K562 (cell line): ENCODE data around the gene CTNNA3. TPM values are rescaled to one million over a fixed set of nuclear protein-coding genes. Genes with fewer than 3 reads are reported as not detected.

Experiments
- ATAC-seq: fragments of 200-7000 bp; cut with Tn5 transposase; 3 replicates; pipeline ENCODE4 v1.9.1; 2020; ENCODE audit warnings: moderate library complexity
- BruUV-seq: library from RNA; stranded (reverse); fragments of 400-500 nt; replicated peaks from 2 replicates; lab custom pipeline; 2021; lab: Mats Ljungman, UMichigan
- CTCF ChIA-PET: fragments of 300-600 bp; formaldehyde crosslinking; extraction: SDS; loops from one replicate; lab custom pipeline; 2021; ENCODE audit warnings: low intra/inter-chr PET ratio; lab: Yijun Ruan, JAX
- POLR2A ChIA-PET: fragments of 300-600, 350-650 bp; sonication (Branson Sonifier 250); formaldehyde crosslinking; extraction: SDS; loops from one replicate; lab custom pipeline; 2021; ENCODE audit warnings: antibody characterized with exemption, inconsistent platforms; lab: Yijun Ruan, JAX
- DNase-seq, 4 experiments: peaks; one replicate each; pipeline versions ENCODE4 v3.0.0 to v3.0.0-alpha.2; 2011 to 2018; ENCODE audit warnings: low spot score in 3 of 4, mixed read lengths in 3 of 4; ENCODE audit errors: extremely low read depth in 1 of 4
- FAIRE-seq: peaks from 2 replicates; lab custom pipeline; 2011; peaks lifted over from hg19 to GRCh38; lab: Jason Lieb, UNC
- H2AFZ ChIP-seq: 2 replicates; pipeline ENCODE4 v1.6.0; 2011; ENCODE audit warnings: low read depth, low read length, control low read depth, inconsistent platforms
- H3K27ac ChIP-seq: fragments of 200-600 bp; 3 replicates; pipeline ENCODE4 v1.8.0; 2011; ENCODE audit warnings: low read depth, mild to moderate bottlenecking, control low read depth, inconsistent platforms, low read length, moderate library complexity, mixed read lengths; ENCODE audit errors: extremely low read depth
- H3K27me3 ChIP-seq, 2 experiments: fragments of 300-600 bp in 1 of 2; 2 replicates in 1 of 2; 3 replicates in 1 of 2; pipeline versions ENCODE4 v1.6.0 to v1.8.0; 2011; ENCODE audit warnings: inconsistent platforms in 2 of 2, low read length in 2 of 2, mild to moderate bottlenecking in 1 of 2, mixed read lengths in 1 of 2, moderate library complexity in 1 of 2; ENCODE audit not compliant: control insufficient read depth in 2 of 2, insufficient read depth in 2 of 2
- H3K36me3 ChIP-seq: fragments of 300-600 bp; 3 replicates; pipeline ENCODE4 v1.8.0; 2011; ENCODE audit warnings: mild to moderate bottlenecking, low read length, inconsistent platforms; ENCODE audit not compliant: control insufficient read depth, insufficient read depth
- H3K4me1 ChIP-seq, 2 experiments: fragments of 200-600 bp in 1 of 2; replicated peaks in 1 of 2; 2 replicates in 1 of 2; 3 replicates in 1 of 2; pipeline versions ENCODE4 v1.5.1 to v1.8.0; 2011; ENCODE audit warnings: inconsistent platforms in 2 of 2, low read length in 2 of 2, mild to moderate bottlenecking in 1 of 2, mixed read lengths in 1 of 2, moderate library complexity in 1 of 2; ENCODE audit not compliant: control insufficient read depth in 2 of 2, insufficient read depth in 2 of 2
- H3K4me2 ChIP-seq: 2 replicates; pipeline ENCODE4 v1.6.1; 2011; ENCODE audit warnings: low read length, control low read depth, inconsistent platforms, mixed read lengths; ENCODE audit not compliant: insufficient read depth
- H3K4me3 ChIP-seq: fragments of 200-600 bp; sonication (generic), shearing (Covaris generic); 2 replicates; pipeline ENCODE4 v1.5.1; 2016; ENCODE audit warnings: control low read depth, inconsistent platforms
- H3K79me2 ChIP-seq: fragments of 200-600 bp; 3 replicates; pipeline ENCODE4 v1.8.0; 2011; ENCODE audit warnings: low read length, inconsistent platforms; ENCODE audit not compliant: control insufficient read depth, insufficient read depth
- H3K9ac ChIP-seq, 2 experiments: 2 replicates each; pipeline versions ENCODE4 v1.6.0 to v1.6.1; 2011; ENCODE audit warnings: low read depth in 2 of 2, low read length in 2 of 2, control low read depth in 1 of 2, inconsistent platforms in 1 of 2, mild to moderate bottlenecking in 1 of 2, mixed read lengths in 1 of 2; ENCODE audit not compliant: insufficient read depth in 1 of 2
- H3K9me1 ChIP-seq: one replicate; pipeline ENCODE4 v1.6.0; 2011; ENCODE audit warnings: inconsistent platforms, mild to moderate bottlenecking, low read length, moderate library complexity; ENCODE audit not compliant: control insufficient read depth, insufficient read depth
- H3K9me3 ChIP-seq: replicated peaks from 2 replicates; pipeline ENCODE4 v1.5.1; 2011; ENCODE audit warnings: low read depth, low read length, inconsistent platforms; ENCODE audit not compliant: control insufficient read depth, insufficient read depth
- H4K20me1 ChIP-seq: replicated peaks from 2 replicates; pipeline ENCODE4 v1.6.1; 2011; ENCODE audit warnings: low read length, inconsistent platforms, mixed read lengths; ENCODE audit not compliant: control insufficient read depth, insufficient read depth
- BDP1 ChIP-seq: IDR thresholded peaks from 3 replicates; pipeline ENCODE4 v1.6.1; 2011; ENCODE audit not compliant: insufficient read length, insufficient read depth
- KLF6 ChIP-seq: fragments of 250-450 bp; sonication (Bioruptor Pico); IDR thresholded peaks from 2 replicates; pipeline ENCODE4 v1.4.0; 2020; ENCODE audit warnings: mild to moderate bottlenecking, moderate library complexity, borderline replicate concordance
- PYGO2 ChIP-seq: fragments of 450-650 bp; IDR thresholded peaks from 2 replicates; pipeline ENCODE4 v1.6.1; 2016; ENCODE audit warnings: mild to moderate bottlenecking, missing genetic modification characterization, moderate library complexity, missing compliant biosample characterization
- whole genome bisulfite sequencing: fragments of 100-300 bp; shearing (Covaris generic); methylation state at CpG from one replicate; pipeline ENCODE4 v1.1.6; 2016; ENCODE audit warnings: low coverage, mixed read lengths; ENCODE audit not compliant: insufficient coverage; ENCODE audit errors: missing lambda C conversion rate; 5-methylcytosine and 5-hydroxymethylcytosine counted together
- in situ Hi-C: fragments of 300-500 bp; cut with MboI; formaldehyde crosslinking; loops from 4 replicates; pipeline ENCODE4 v1.15.0; 2018; ENCODE audit warnings: inconsistent platforms, mixed read lengths
- intact Hi-C: fragments of 100-400 bp; cut with micrococcal nuclease; formaldehyde crosslinking; loops from 2 replicates; pipeline ENCODE4 v1.14.2; 2022
- polyA plus RNA-seq, 8 experiments: library from polyadenylated mRNA; depleted of rRNA in 4 of 8; stranded (reverse) in 5 of 8; unstranded in 3 of 8; fragments of >200 nt; fragmentation: Nextera tagmentation in 2 of 8; fragmentation: Illumina TruSeq in 1 of 8; extraction: Ambion mirVana in 2 of 8; extraction: Trizol in 1 of 8; gene quantifications; 2 replicates each; pipeline versions ENCODE4 v1.2.1 to v1.2.3, GENCODE V29; 2011 to 2014; ENCODE audit warnings: inconsistent platforms in 1 of 8, missing spikeins in 1 of 8
- total RNA-seq, 7 experiments: library from RNA; depleted of rRNA in 6 of 7; stranded (reverse); fragments of >200 nt in 6 of 7; fragmentation: Illumina TruSeq in 2 of 7; extraction: Trizol in 2 of 7; gene quantifications; 2 replicates each; pipeline versions ENCODE4 v1.2.1 to v1.2.3, GENCODE V29; 2011 to 2021; ENCODE audit warnings: low replicate concordance in 1 of 7
- TF ChIP-seq, protein P1 (sequence below), 2 experiments: fragments of 450-650 bp in 1 of 2; sonication (generic) in 1 of 2; formaldehyde crosslinking in 1 of 2; IDR thresholded peaks; 2 replicates each; pipeline versions ENCODE4 v1.7.1 to v1.9.0; 2016 to 2022; ENCODE audit warnings: inconsistent platforms in 1 of 2, mild to moderate bottlenecking in 1 of 2, missing genetic modification reagents in 1 of 2
- TF ChIP-seq, protein P2 (sequence below): fragments of 450-650 bp; IDR thresholded peaks from 2 replicates; pipeline ENCODE4 v1.6.1; 2016; ENCODE audit warnings: antibody characterized with exemption

The CTNNA3 gene
- total and polyA plus RNA-seq, 9 of the 15 experiments (the other 6 are each of a cell fraction or from before 2014, with no cell fraction given), result 0.04 TPM; not detected in 8

DNA sequence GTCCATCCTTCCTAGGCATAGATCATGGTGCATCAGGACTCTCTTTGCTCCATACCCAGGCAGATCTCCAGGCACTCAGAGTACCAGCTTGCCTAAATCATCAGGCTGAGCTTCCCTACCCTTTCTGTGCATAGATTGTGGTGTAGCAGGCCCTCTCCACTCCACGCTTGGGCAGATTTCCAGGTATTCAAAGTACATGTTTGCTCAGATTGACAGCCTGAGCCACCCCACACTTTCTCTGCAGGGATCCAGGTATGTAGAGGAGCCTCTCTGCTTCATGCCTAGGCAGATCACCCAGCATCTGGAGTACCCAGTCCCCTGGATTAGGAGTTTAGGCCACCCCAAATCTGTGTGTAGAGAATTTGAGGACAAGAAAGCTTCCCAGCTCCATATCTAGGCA lies 1727.6 kb downstream of the CTNNA3 start:
- ATAC-seq (no peak), DNase-seq (no peak), FAIRE-seq (no peak)
- Histone ChIP-seq H3K27ac (no peak overlapping the region), H3K9me1 (no peaks in the 10 kb centered on the region), H3K36me3 (no peaks in the 10 kb centered on the region), H4K20me1 (no peaks in the 10 kb centered on the region), H3K9ac (no peak overlapping the region), H3K4me3 (no peak overlapping the region), H2AFZ (no peak overlapping the region), H3K4me1 (no peaks in the 10 kb centered on the region), H3K79me2 (no peaks in the 10 kb centered on the region), H3K27me3 (no peaks in the 10 kb centered on the region), H3K4me2 (no peak overlapping the region), H3K9me3 (no peaks in the 10 kb centered on the region)
- ChIA-PET POLR2A (no interaction called here), CTCF (no interaction called here)
- BruUV-seq, result no TSS peak
- intact Hi-C loops, result no loop called here
- TF ChIP-seq, protein P1, sequence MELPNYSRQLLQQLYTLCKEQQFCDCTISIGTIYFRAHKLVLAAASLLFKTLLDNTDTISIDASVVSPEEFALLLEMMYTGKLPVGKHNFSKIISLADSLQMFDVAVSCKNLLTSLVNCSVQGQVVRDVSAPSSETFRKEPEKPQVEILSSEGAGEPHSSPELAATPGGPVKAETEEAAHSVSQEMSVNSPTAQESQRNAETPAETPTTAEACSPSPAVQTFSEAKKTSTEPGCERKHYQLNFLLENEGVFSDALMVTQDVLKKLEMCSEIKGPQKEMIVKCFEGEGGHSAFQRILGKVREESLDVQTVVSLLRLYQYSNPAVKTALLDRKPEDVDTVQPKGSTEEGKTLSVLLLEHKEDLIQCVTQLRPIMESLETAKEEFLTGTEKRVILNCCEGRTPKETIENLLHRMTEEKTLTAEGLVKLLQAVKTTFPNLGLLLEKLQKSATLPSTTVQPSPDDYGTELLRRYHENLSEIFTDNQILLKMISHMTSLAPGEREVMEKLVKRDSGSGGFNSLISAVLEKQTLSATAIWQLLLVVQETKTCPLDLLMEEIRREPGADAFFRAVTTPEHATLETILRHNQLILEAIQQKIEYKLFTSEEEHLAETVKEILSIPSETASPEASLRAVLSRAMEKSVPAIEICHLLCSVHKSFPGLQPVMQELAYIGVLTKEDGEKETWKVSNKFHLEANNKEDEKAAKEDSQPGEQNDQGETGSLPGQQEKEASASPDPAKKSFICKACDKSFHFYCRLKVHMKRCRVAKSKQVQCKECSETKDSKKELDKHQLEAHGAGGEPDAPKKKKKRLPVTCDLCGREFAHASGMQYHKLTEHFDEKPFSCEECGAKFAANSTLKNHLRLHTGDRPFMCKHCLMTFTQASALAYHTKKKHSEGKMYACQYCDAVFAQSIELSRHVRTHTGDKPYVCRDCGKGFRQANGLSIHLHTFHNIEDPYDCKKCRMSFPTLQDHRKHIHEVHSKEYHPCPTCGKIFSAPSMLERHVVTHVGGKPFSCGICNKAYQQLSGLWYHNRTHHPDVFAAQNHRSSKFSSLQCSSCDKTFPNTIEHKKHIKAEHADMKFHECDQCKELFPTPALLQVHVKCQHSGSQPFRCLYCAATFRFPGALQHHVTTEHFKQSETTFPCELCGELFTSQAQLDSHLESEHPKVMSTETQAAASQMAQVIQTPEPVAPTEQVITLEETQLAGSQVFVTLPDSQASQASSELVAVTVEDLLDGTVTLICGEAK (IDR thresholded peaks at IDR 0.05), result no peak
- TF ChIP-seq, protein P1 (CRISPR knock-in tag; IDR thresholded peaks at IDR 0.05), result no peak
- TF ChIP-seq PYGO2 (tag) (no peak), BDP1 (no peak), KLF6 (CRISPR knock-in tag) (no peak)
- TF ChIP-seq, protein P2, sequence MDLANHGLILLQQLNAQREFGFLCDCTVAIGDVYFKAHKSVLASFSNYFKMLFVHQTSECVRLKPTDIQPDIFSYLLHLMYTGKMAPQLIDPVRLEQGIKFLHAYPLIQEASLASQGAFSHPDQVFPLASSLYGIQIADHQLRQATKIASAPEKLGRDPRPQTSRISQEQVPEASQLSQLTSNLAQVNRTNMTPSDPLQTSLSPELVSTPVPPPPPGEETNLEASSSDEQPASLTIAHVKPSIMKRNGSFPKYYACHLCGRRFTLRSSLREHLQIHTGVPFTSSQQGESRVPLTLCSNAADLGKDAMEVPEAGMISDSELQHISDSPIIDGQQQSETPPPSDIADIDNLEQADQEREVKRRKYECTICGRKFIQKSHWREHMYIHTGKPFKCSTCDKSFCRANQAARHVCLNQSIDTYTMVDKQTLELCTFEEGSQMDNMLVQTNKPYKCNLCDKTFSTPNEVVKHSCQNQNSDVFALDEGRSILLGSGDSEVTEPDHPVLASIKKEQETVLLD, result no peak
- WGBS, result 0% methylated on average over 1 of the region's 1 CpG
- in situ Hi-C loops, result no loop called here
